ENCODE measurements around the gene SRRM1. TPM values are rescaled to one million over a fixed set of nuclear protein-coding genes. Genes with fewer than 3 reads are reported as not detected.
A peak's percentile ranks its signal among the peaks of the same experiment; 100 is the strongest.
"Not testable (repeated sequence)": the region's sequence is repeated elsewhere in the genome, so short reads cannot be mapped to it uniquely, and the experiment has no call there.

The SRRM1 gene
- total and polyA plus RNA-seq, 8 donors = 86.4 to 213 (median 182) TPM

DNA sequence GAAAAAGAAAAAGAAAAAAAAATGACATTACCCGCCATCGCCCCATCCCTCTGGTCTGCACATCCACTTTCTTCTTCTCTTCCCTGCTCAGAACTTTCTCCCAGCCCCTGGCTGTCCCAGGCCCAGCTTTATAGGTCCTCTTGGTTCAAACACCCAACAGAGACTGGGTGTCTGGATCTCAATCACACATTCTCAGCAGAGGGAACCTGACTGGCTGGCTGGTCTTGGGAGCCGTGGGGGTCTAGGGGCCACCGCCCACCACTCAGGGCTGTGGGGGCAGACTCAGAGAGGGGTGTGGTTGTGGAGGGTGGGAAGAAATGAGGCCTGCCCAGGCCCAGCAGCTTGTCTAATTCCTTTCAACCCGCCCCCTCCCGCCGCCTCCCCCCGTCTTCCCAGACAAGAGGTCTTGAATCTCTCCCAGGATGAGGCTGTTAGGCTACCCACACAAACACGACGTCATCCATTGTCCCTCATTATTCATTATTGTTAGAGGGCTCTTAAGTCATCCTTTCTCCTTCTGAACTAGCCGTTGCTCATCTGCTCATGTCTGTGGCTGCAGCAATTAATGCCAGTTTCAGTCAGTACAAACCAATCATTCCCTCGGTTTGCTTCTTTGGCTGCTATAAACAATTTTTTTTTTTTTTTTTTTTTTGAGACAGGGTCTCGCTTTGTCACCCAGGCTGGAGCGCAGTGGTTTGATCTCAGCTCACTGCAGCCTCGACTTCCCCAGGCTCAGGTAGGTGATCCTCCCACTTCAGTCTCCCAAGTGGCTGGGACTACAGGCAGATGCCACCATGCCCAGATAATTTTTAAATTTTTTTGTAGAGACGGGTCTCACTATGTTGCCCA lies 61.5 kb downstream of the SRRM1 start:
- H3K27me3 ChIP-seq = no peaks in the 10 kb centered on the region
- intact Hi-C loops (cut with DNase I) = no loop called here
- peak overlapping the region; percentile 61 to 66 for H3K27ac ChIP-seq
- H3K9me3 ChIP-seq = no peaks in the 10 kb centered on the region
- no peak for DNase-seq
- TF ChIP-seq, protein P1, sequence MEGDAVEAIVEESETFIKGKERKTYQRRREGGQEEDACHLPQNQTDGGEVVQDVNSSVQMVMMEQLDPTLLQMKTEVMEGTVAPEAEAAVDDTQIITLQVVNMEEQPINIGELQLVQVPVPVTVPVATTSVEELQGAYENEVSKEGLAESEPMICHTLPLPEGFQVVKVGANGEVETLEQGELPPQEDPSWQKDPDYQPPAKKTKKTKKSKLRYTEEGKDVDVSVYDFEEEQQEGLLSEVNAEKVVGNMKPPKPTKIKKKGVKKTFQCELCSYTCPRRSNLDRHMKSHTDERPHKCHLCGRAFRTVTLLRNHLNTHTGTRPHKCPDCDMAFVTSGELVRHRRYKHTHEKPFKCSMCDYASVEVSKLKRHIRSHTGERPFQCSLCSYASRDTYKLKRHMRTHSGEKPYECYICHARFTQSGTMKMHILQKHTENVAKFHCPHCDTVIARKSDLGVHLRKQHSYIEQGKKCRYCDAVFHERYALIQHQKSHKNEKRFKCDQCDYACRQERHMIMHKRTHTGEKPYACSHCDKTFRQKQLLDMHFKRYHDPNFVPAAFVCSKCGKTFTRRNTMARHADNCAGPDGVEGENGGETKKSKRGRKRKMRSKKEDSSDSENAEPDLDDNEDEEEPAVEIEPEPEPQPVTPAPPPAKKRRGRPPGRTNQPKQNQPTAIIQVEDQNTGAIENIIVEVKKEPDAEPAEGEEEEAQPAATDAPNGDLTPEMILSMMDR (IDR thresholded peaks at IDR 0.05) = no peak
- H3K36me3 ChIP-seq = no peaks in the 10 kb centered on the region
- peak; percentile 4 for ATAC-seq
- peaks cover 0 to 29% of the 10 kb centered on the region in 2 donors for H3K4me1 ChIP-seq
- H3K4me3 ChIP-seq = peak overlapping the region in 1 of 2 donors; percentile 19

DNA sequence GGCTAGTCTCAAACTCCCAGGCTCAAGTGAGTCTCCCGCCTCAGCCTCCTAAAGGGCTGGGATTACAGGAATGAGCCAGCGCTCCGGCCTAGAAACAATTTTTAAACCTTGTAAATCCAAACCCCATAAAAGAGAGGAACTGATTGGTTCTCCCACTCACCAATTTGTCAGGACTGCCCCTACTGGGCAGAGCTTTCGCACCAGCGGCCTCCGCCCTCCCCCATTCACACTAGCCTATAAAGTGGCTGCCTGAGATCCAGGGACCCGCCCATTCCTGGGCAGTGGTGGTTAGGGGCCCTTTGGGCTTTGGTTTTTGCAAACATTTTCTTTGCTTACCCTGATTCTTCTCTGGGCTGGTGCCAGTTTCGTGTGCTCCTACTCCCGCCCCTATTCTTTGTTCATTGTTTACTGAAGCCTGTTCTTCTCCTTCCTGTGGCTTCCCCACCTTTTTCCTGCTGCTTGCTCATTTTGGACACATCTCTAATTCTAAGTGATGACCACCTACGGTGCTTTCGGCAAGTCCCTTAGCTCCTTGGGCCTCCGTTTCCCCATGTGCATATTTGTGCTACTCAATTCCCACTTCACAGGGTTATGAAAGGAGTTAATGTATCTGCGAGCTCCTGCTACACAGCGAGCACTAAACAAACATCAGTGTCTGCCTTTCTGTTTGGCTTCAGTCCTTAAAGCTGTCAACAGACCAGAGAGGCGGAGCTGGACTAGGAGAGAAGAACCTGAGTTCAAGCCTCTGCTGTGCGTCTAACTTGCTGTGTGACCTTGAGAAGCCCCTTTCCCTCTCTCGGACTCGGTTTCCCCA lies 62.4 kb downstream of the SRRM1 start:
- TF ChIP-seq, protein P1 (IDR thresholded peaks at IDR 0.05) = no peak
- DNase-seq (peak; percentile 58 to 86 (median 84)), ATAC-seq (peak; percentile 98)
- intact Hi-C loops (cut with DNase I) = no loop called here
- no peaks in the 10 kb centered on the region for H3K27me3 ChIP-seq
- no peaks in the 10 kb centered on the region for H3K36me3 ChIP-seq
- H3K27ac ChIP-seq = peak overlapping the region; percentile 61 to 66
- no peaks in the 10 kb centered on the region for H3K9me3 ChIP-seq
- peaks cover 0 to 38% of the 10 kb centered on the region in 2 donors for H3K4me1 ChIP-seq
- peak overlapping the region in 1 of 2 donors; percentile 19 for H3K4me3 ChIP-seq

DNA sequence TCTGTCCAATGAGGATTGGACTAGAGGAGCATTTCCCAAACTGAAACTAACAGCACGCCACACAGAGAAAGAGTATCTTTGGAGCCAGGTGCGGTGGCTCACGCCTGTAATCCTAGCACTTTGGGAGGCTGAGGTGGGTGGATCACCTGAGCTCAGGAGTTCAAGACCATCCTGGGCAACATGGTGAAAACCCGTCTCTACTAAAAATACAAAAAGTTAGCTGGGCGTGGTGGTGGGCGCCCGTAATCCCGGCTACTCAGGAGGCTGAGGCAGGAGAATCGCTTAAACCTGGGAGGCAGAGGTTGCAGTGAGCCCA lies 62.9 kb downstream of the SRRM1 start:
- H3K27me3 ChIP-seq; intact Hi-C loops (cut with DNase I); H3K36me3 ChIP-seq; ATAC-seq; H3K9me3 ChIP-seq; DNase-seq: not testable (repeated sequence)
- Histone ChIP-seq H3K27ac (peak overlapping the region; percentile 61 to 66), H3K4me1 (peaks cover 0 to 43% of the 10 kb centered on the region in 2 donors), H3K4me3 (peak overlapping the region in 1 of 2 donors; percentile 19)

DNA sequence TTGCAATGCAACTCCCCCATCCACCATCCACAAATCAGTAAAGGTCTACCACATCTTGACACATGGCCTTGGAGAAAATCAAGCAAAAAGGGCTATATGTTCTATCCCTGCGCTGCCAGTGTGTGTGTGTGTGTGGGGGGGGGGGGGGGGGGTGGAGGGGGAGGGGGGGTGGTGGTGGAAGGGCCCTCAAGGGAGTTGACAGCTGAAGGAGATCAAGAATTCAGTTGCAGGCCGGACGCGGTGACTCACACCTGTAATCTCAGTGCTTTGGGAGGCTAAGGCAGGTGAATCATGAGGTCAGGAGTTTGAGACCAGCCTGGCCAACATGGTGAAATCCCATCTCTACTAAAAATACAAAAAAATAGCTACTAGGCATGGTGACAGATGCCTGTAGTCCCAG lies 64.6 kb downstream of the SRRM1 start:
- Histone ChIP-seq H3K27me3 (no peaks in the 10 kb centered on the region), H3K27ac (peak overlapping the region in 1 of 2 donors; percentile 18), H3K4me3 (no peak overlapping the region), H3K9me3 (no peaks in the 10 kb centered on the region), H3K4me1 (peaks cover 0 to 44% of the 10 kb centered on the region in 2 donors), H3K36me3 (no peaks in the 10 kb centered on the region)
- ATAC-seq (no peak), DNase-seq (no peak)
- intact Hi-C loops (cut with DNase I) = no loop called here
- TF ChIP-seq, protein P1 (IDR thresholded peaks at IDR 0.05) = no peak

DNA sequence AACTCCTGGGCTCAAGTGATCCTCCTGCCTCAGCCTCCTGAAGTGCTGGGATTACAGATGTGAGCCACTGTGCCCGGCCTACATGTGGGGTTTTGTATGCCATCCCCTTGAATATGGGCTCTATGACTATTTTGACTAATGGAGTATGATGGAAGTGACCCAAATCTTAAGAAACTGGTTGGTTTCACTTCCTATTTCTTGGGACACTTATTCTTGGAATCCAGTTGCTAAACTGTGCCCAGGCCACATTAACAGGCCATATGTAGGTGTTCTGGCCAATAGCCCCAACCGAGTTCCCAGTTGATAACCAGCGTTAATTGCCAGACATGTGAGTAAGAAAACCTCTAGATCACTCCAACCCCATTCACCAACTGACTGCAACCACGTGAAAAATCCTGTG lies 65.8 kb downstream of the SRRM1 start:
- ATAC-seq = no peak
- DNase-seq = no peak
- Histone ChIP-seq H3K36me3 (no peaks in the 10 kb centered on the region), H3K4me3 (no peak overlapping the region), H3K27me3 (no peaks in the 10 kb centered on the region), H3K27ac (peak overlapping the region in 1 of 2 donors; percentile 13), H3K9me3 (no peaks in the 10 kb centered on the region), H3K4me1 (peaks cover 0 to 44% of the 10 kb centered on the region in 2 donors)
- intact Hi-C loops (cut with DNase I) = no loop called here
- TF ChIP-seq, protein P1 (IDR thresholded peaks at IDR 0.05) = no peak

Data from left lung (tissue), 10 donors.